ENCODE results near the gene GFRA1.
"Not testable (repeated sequence)": the region's sequence is repeated elsewhere in the genome, so short reads cannot be mapped to it uniquely, and the experiment has no call there.

DNA sequence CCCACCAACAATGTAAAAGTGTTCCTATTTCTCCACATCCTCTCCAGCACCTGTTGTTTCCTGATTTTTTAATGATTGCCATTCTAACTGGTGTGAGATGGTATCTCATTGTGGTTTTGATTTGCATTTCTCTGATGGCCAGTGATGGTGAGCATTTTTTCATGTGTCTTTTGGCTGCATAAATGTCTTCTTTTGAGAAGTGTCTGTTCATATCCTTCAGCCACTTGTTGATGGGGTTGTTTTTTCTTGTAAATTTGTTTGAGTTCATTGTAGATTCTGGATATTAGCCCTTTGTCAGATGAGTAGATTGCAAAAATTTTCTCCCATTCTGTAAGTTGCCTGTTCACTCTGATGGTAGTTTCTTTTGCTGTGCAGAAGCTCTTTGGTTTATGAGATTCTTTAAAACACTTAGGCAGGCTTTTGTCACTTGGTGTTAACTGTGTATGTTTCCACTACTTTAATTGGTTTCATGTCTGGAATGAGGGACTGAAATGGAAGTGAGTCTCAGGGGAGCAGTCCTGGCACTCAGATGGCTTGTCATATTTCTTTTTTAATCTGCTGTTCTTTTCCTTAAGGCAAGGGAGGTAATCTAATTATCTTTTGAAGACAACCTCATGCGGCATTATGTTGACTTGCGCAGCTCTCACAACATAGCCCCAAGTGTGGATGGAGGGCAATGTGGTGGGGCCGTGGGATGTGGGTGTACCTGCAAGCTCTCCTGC is 219.8 kb downstream of the GFRA1 start:
- TF ChIP-seq, protein P1, sequence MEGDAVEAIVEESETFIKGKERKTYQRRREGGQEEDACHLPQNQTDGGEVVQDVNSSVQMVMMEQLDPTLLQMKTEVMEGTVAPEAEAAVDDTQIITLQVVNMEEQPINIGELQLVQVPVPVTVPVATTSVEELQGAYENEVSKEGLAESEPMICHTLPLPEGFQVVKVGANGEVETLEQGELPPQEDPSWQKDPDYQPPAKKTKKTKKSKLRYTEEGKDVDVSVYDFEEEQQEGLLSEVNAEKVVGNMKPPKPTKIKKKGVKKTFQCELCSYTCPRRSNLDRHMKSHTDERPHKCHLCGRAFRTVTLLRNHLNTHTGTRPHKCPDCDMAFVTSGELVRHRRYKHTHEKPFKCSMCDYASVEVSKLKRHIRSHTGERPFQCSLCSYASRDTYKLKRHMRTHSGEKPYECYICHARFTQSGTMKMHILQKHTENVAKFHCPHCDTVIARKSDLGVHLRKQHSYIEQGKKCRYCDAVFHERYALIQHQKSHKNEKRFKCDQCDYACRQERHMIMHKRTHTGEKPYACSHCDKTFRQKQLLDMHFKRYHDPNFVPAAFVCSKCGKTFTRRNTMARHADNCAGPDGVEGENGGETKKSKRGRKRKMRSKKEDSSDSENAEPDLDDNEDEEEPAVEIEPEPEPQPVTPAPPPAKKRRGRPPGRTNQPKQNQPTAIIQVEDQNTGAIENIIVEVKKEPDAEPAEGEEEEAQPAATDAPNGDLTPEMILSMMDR (conservative IDR thresholded peaks at IDR 0.05; ENCODE audit: low read length) = not testable (repeated sequence)
- TF ChIP-seq EZH2phosphoT487 (IDR thresholded peaks at IDR 0.05; ENCODE audit: borderline replicate concordance, low read depth, low read length) = not testable (repeated sequence)
